SK-N-SH treated with all-trans-retinoic acid at 6 μM for 48 hours (cell line): ENCODE measurements around the gene RAX2.

Experiments
- ATAC-seq: fragments of 200-7000 bp; cut with Tn5 transposase; 3 replicates; pipeline ENCODE4 v1.9.1; 2020; ENCODE audit warnings: mild to moderate bottlenecking, moderate library complexity
- ARNTL ChIP-seq: fragments of 450-650 bp; formaldehyde crosslinking; IDR thresholded peaks from 2 replicates; pipeline ENCODE4 v1.5.0; 2020; ENCODE audit warnings: low read depth, mild to moderate bottlenecking, moderate library complexity, borderline replicate concordance
- CSDC2 ChIP-seq: fragments of 250-450 bp; sonication (Bioruptor Pico); IDR thresholded peaks from 2 replicates; pipeline ENCODE4 v1.5.0; 2020; ENCODE audit warnings: mild to moderate bottlenecking, moderate library complexity
- CSRNP3 ChIP-seq: fragments of 250-450 bp; sonication (Bioruptor Pico); IDR thresholded peaks from 2 replicates; pipeline ENCODE4 v1.5.1; 2021; ENCODE audit warnings: mild to moderate bottlenecking, moderate library complexity
- ESRRG ChIP-seq: fragments of 250-450 bp; sonication (Bioruptor Pico); IDR thresholded peaks from 2 replicates; pipeline ENCODE4 v1.6.1; 2021; ENCODE audit warnings: mild to moderate bottlenecking
- GLIS3 ChIP-seq: fragments of 250-450 bp; sonication (Bioruptor Pico); IDR thresholded peaks from 2 replicates; pipeline ENCODE4 v1.5.0; 2020; ENCODE audit warnings: mild to moderate bottlenecking, moderate library complexity
- ISL1 ChIP-seq: fragments of 250-450 bp; sonication (Bioruptor Pico); IDR thresholded peaks from 2 replicates; pipeline ENCODE4 v2.1.2; 2022; ENCODE audit warnings: mild to moderate bottlenecking, moderate library complexity
- OSR1 ChIP-seq: fragments of 250-450 bp; sonication (Bioruptor Pico); IDR thresholded peaks from 2 replicates; pipeline ENCODE4 v1.8.0; 2022; ENCODE audit warnings: moderate library complexity, mild to moderate bottlenecking, inconsistent platforms
- PATZ1 ChIP-seq: fragments of 250-450 bp; sonication (Bioruptor Pico); IDR thresholded peaks from 2 replicates; pipeline ENCODE4 v1.8.0; 2020; ENCODE audit warnings: mild to moderate bottlenecking, moderate library complexity, borderline replicate concordance
- POU6F1 ChIP-seq: fragments of 250-450 bp; sonication (Bioruptor Pico); IDR thresholded peaks from 2 replicates; pipeline ENCODE4 v1.8.0; 2021; ENCODE audit warnings: low read depth, mild to moderate bottlenecking, moderate library complexity, borderline replicate concordance
- PPARA ChIP-seq: fragments of 250-450 bp; sonication (Bioruptor Pico); IDR thresholded peaks from 2 replicates; pipeline ENCODE4 v1.5.0; 2020; ENCODE audit warnings: mild to moderate bottlenecking, borderline replicate concordance
- RARB ChIP-seq: fragments of 250-450 bp; sonication (Bioruptor Pico); IDR thresholded peaks from 2 replicates; pipeline ENCODE4 v1.8.0; 2021; ENCODE audit warnings: mild to moderate bottlenecking, moderate library complexity
- SNAI2 ChIP-seq: fragments of 250-450 bp; sonication (Bioruptor Pico); IDR thresholded peaks from 2 replicates; pipeline ENCODE4 v1.5.0; 2020; ENCODE audit warnings: mild to moderate bottlenecking, moderate library complexity
- TOX ChIP-seq: fragments of 250-450 bp; sonication (Bioruptor Pico); IDR thresholded peaks from 2 replicates; pipeline ENCODE4 v1.8.0; 2021; ENCODE audit warnings: mild to moderate bottlenecking, moderate library complexity, borderline replicate concordance
- TSHZ2 ChIP-seq: fragments of 250-450 bp; sonication (Bioruptor Pico); IDR thresholded peaks from 2 replicates; pipeline ENCODE4 v1.5.0; 2020; ENCODE audit warnings: mild to moderate bottlenecking, moderate library complexity
- ZC3H10 ChIP-seq: fragments of 250-450 bp; sonication (Bioruptor Pico); IDR thresholded peaks from 2 replicates; pipeline ENCODE4 v1.5.1; 2021; ENCODE audit warnings: mild to moderate bottlenecking, moderate library complexity
- ZFP3 ChIP-seq: fragments of 250-450 bp; sonication (Bioruptor Pico); IDR thresholded peaks from 2 replicates; pipeline ENCODE4 v1.5.0; 2020; ENCODE audit warnings: mild to moderate bottlenecking, moderate library complexity
- ZFP30 ChIP-seq: fragments of 450-650 bp; formaldehyde crosslinking; IDR thresholded peaks from 2 replicates; pipeline ENCODE4 v1.5.0; 2022; ENCODE audit warnings: mild to moderate bottlenecking, moderate library complexity
- ZNF565 ChIP-seq: fragments of 450-650 bp; formaldehyde crosslinking; conservative IDR thresholded peaks from 2 replicates; pipeline ENCODE4 v1.5.0; 2020; ENCODE audit warnings: low read depth, mild to moderate bottlenecking, moderate library complexity
- ZNF70 ChIP-seq: fragments of 450-650 bp; formaldehyde crosslinking; IDR thresholded peaks from 2 replicates; pipeline ENCODE4 v1.5.0; 2020; ENCODE audit warnings: mild to moderate bottlenecking, moderate library complexity
- ZNF8 ChIP-seq: fragments of 450-650 bp; formaldehyde crosslinking; IDR thresholded peaks from 2 replicates; pipeline ENCODE4 v1.5.0; 2020; ENCODE audit warnings: mild to moderate bottlenecking, moderate library complexity

Gene RAX2

GRCh38 chr19:3771000-3771905 is 775 bp downstream of the RAX2 start:
- no peak for ATAC-seq
- TF ChIP-seq RARB (CRISPR knock-in tag) (no peak), ZFP3 (peak; percentile 98), ZNF565 (CRISPR knock-in tag) (no peak)

- TF ChIP-seq ZNF70 (CRISPR knock-in tag) (no peak), GLIS3 (CRISPR knock-in tag) (no peak), ZC3H10 (CRISPR knock-in tag) (no peak), PPARA (no peak), TSHZ2 (no peak), ZFP3 (no peak), ESRRG (CRISPR knock-in tag) (no peak), SNAI2 (no peak), PATZ1 (CRISPR knock-in tag) (no peak), RARB (CRISPR knock-in tag) (no peak), OSR1 (CRISPR knock-in tag) (no peak), ARNTL (CRISPR knock-in tag) (no peak), CSDC2 (CRISPR knock-in tag) (no peak), ZFP30 (CRISPR knock-in tag) (no peak), CSRNP3 (no peak), TOX (CRISPR knock-in tag) (no peak)
- ATAC-seq = no peak; the same call in 2 of the 3 replicates
These were observed 1.7 kb downstream of the RAX2 start for GRCh38 chr19:3770136-3770999.

- no peak for TF ChIP-seq ARNTL (CRISPR knock-in tag)
- no peak for TF ChIP-seq ISL1 (CRISPR knock-in tag)
- TF ChIP-seq ESRRG (CRISPR knock-in tag) = no peak
- TF ChIP-seq ZNF565 (CRISPR knock-in tag) = no peak
- no peak for TF ChIP-seq POU6F1 (CRISPR knock-in tag)
- TF ChIP-seq, all 23 proteins: peak for 0
- peak; percentile 10; the same call in 2 of the 3 replicates for ATAC-seq
These were observed 2.5 kb downstream of the RAX2 start for GRCh38 chr19:3769494-3769893.

- ATAC-seq = no peak
- TF ChIP-seq RARB (CRISPR knock-in tag) (no peak), ZNF8 (CRISPR knock-in tag) (no peak), PATZ1 (CRISPR knock-in tag) (no peak), TSHZ2 (no peak), SNAI2 (no peak), TOX (CRISPR knock-in tag) (no peak), ISL1 (CRISPR knock-in tag) (no peak)
These were observed 3.3 kb downstream of the RAX2 start for GRCh38 chr19:3768748-3769099.
